ENCODE data around the gene DZIP1. TPM values are rescaled to one million over a fixed set of nuclear protein-coding genes. Genes with fewer than 3 reads are reported as not detected.
"Not testable (repeated sequence)": the region's sequence is repeated elsewhere in the genome, so short reads cannot be mapped to it uniquely, and the experiment has no call there.

Gene DZIP1
- total RNA-seq, 1 experiment from 2014 or later, result 47.6 TPM

GRCh38 chr13:95596701-95597100 is 47.8 kb downstream of the DZIP1 start:
- no peak for DNase-seq
- peaks cover 1% of the 10 kb centered on the region; the same call in 1 of the 2 replicates for H3K4me1 ChIP-seq
- no peak overlapping the region for H3K27ac ChIP-seq
- H3K9me3 ChIP-seq (replicated peaks), result no peaks in the 10 kb centered on the region
- no peaks in the 10 kb centered on the region for H3K27me3 ChIP-seq
- peaks cover 49% of the 10 kb centered on the region for H3K36me3 ChIP-seq
- no peak overlapping the region for H3K4me3 ChIP-seq

GRCh38 chr13:95593462-95593861 is 51.0 kb downstream of the DZIP1 start:
- no peaks in the 10 kb centered on the region for H3K4me1 ChIP-seq
- no peaks in the 10 kb centered on the region for H3K9me3 ChIP-seq (replicated peaks)
- no peak for DNase-seq
- peaks cover 52% of the 10 kb centered on the region for H3K36me3 ChIP-seq
- no peaks in the 10 kb centered on the region for H3K27me3 ChIP-seq
- H3K27ac ChIP-seq, result no peak overlapping the region
- H3K4me3 ChIP-seq, result no peak overlapping the region

GRCh38 chr13:95588721-95589120 is 55.8 kb downstream of the DZIP1 start:
- Histone ChIP-seq H3K4me3 (no peak overlapping the region), H3K27ac (no peak overlapping the region), H3K9me3 (replicated peaks) (no peaks in the 10 kb centered on the region), H3K27me3 (no peaks in the 10 kb centered on the region), H3K4me1 (no peaks in the 10 kb centered on the region), H3K36me3 (peaks cover 83% of the 10 kb centered on the region)
- no peak for DNase-seq

GRCh38 chr13:95588134-95588533 is 56.4 kb downstream of the DZIP1 start:
- H3K4me1 ChIP-seq, result no peaks in the 10 kb centered on the region
- no peaks in the 10 kb centered on the region for H3K9me3 ChIP-seq (replicated peaks)
- no peaks in the 10 kb centered on the region for H3K27me3 ChIP-seq
- H3K4me3 ChIP-seq, result no peak overlapping the region
- no peak overlapping the region for H3K27ac ChIP-seq
- peaks cover 81% of the 10 kb centered on the region for H3K36me3 ChIP-seq
- no peak for DNase-seq

- DNase-seq, result no peak
- H3K4me3 ChIP-seq, result no peak overlapping the region
- no peaks in the 10 kb centered on the region for H3K9me3 ChIP-seq (replicated peaks)
- H3K4me1 ChIP-seq, result no peaks in the 10 kb centered on the region
- no peak overlapping the region for H3K27ac ChIP-seq
- peaks cover 90% of the 10 kb centered on the region for H3K36me3 ChIP-seq
- no peaks in the 10 kb centered on the region for H3K27me3 ChIP-seq
Observed at GRCh38 chr13:95585867-95586266, 58.6 kb downstream of the DZIP1 start.

GRCh38 chr13:95579303-95579702 is 65.2 kb downstream of the DZIP1 start:
- H3K27me3 ChIP-seq, result no peaks in the 10 kb centered on the region
- no peak overlapping the region for H3K4me3 ChIP-seq
- H3K36me3 ChIP-seq, result peaks cover 57% of the 10 kb centered on the region
- DNase-seq, result no peak
- H3K9me3 ChIP-seq (replicated peaks), result no peaks in the 10 kb centered on the region
- H3K4me1 ChIP-seq, result no peaks in the 10 kb centered on the region
- H3K27ac ChIP-seq, result no peak overlapping the region

GRCh38 chr13:95573221-95573620 is 71.3 kb downstream of the DZIP1 start:
- H3K27ac ChIP-seq, result no peak overlapping the region
- no peak overlapping the region for H3K4me3 ChIP-seq
- H3K9me3 ChIP-seq (replicated peaks), result no peaks in the 10 kb centered on the region
- no peak for DNase-seq
- H3K36me3 ChIP-seq, result peaks cover 7% of the 10 kb centered on the region
- no peaks in the 10 kb centered on the region for H3K4me1 ChIP-seq
- no peaks in the 10 kb centered on the region for H3K27me3 ChIP-seq

- H3K4me3 ChIP-seq, result no peak overlapping the region
- H3K4me1 ChIP-seq, result no peaks in the 10 kb centered on the region
- DNase-seq, result no peak
- H3K27ac ChIP-seq, result no peak overlapping the region
- no peaks in the 10 kb centered on the region for H3K36me3 ChIP-seq
- H3K9me3 ChIP-seq (replicated peaks), result no peaks in the 10 kb centered on the region
- H3K27me3 ChIP-seq, result no peaks in the 10 kb centered on the region
Observed at GRCh38 chr13:95571941-95572340, 72.6 kb downstream of the DZIP1 start.

- Histone ChIP-seq H3K27ac (no peak overlapping the region), H3K9me3 (replicated peaks) (no peaks in the 10 kb centered on the region; the same call in 1 of the 2 replicates), H3K4me3 (no peak overlapping the region), H3K36me3 (no peaks in the 10 kb centered on the region), H3K4me1 (no peaks in the 10 kb centered on the region), H3K27me3 (no peaks in the 10 kb centered on the region)
- no peak for DNase-seq
Observed at GRCh38 chr13:95570016-95570415, 74.5 kb downstream of the DZIP1 start.

- no peak for DNase-seq
- H3K36me3 ChIP-seq, result no peaks in the 10 kb centered on the region
- no peak overlapping the region for H3K27ac ChIP-seq
- no peak overlapping the region for H3K4me3 ChIP-seq
- no peaks in the 10 kb centered on the region for H3K4me1 ChIP-seq
- H3K9me3 ChIP-seq (replicated peaks), result no peaks in the 10 kb centered on the region; the same call in 1 of the 2 replicates
- no peaks in the 10 kb centered on the region for H3K27me3 ChIP-seq
Observed at GRCh38 chr13:95568131-95568530, 76.4 kb downstream of the DZIP1 start.

- H3K4me3 ChIP-seq; H3K36me3 ChIP-seq; DNase-seq; H3K9me3 ChIP-seq (replicated peaks); H3K27me3 ChIP-seq; H3K27ac ChIP-seq; H3K4me1 ChIP-seq: not testable (repeated sequence)
Observed at GRCh38 chr13:95565758-95566157, 78.7 kb downstream of the DZIP1 start.

GRCh38 chr13:95564733-95565291 is 79.7 kb downstream of the DZIP1 start:
- H3K9me3 ChIP-seq (replicated peaks), result no peaks in the 10 kb centered on the region; the same call in 1 of the 2 replicates
- H3K27ac ChIP-seq, result no peak overlapping the region
- no peak for DNase-seq
- H3K4me3 ChIP-seq, result no peak overlapping the region
- no peaks in the 10 kb centered on the region for H3K36me3 ChIP-seq
- no peaks in the 10 kb centered on the region for H3K27me3 ChIP-seq
- H3K4me1 ChIP-seq, result no peaks in the 10 kb centered on the region

GRCh38 chr13:95564091-95564490 is 80.4 kb downstream of the DZIP1 start:
- H3K27me3 ChIP-seq, result no peaks in the 10 kb centered on the region
- H3K4me1 ChIP-seq, result no peaks in the 10 kb centered on the region
- H3K4me3 ChIP-seq, result no peak overlapping the region
- no peaks in the 10 kb centered on the region; the same call in 1 of the 2 replicates for H3K9me3 ChIP-seq (replicated peaks)
- DNase-seq, result no peak
- no peak overlapping the region for H3K27ac ChIP-seq
- no peaks in the 10 kb centered on the region for H3K36me3 ChIP-seq

GRCh38 chr13:95560387-95560786 is 84.1 kb downstream of the DZIP1 start:
- Histone ChIP-seq H3K9me3 (replicated peaks) (no peaks in the 10 kb centered on the region), H3K36me3 (no peaks in the 10 kb centered on the region), H3K4me1 (no peaks in the 10 kb centered on the region), H3K27ac (no peak overlapping the region), H3K27me3 (no peaks in the 10 kb centered on the region), H3K4me3 (no peak overlapping the region)
- DNase-seq, result no peak

GRCh38 chr13:95559100-95559499 is 85.4 kb downstream of the DZIP1 start:
- no peak for DNase-seq
- Histone ChIP-seq H3K27ac (no peak overlapping the region), H3K9me3 (replicated peaks) (no peaks in the 10 kb centered on the region), H3K4me3 (no peak overlapping the region), H3K36me3 (no peaks in the 10 kb centered on the region), H3K4me1 (no peaks in the 10 kb centered on the region), H3K27me3 (no peaks in the 10 kb centered on the region)

GRCh38 chr13:95557013-95557412 is 87.5 kb downstream of the DZIP1 start:
- H3K9me3 ChIP-seq (replicated peaks), result no peaks in the 10 kb centered on the region
- H3K27me3 ChIP-seq, result no peaks in the 10 kb centered on the region
- H3K4me1 ChIP-seq, result no peaks in the 10 kb centered on the region
- H3K27ac ChIP-seq, result no peak overlapping the region
- no peak overlapping the region for H3K4me3 ChIP-seq
- DNase-seq, result no peak
- no peaks in the 10 kb centered on the region for H3K36me3 ChIP-seq
